Neutrophil (primary cell): ENCODE measurements around the gene DUS2.

Source experiments
- H3K27ac ChIP-seq: fragments of 200-600 bp; sonication (generic); 2 replicates; pipeline ENCODE4 v1.5.1; 2016; ENCODE audit warnings: mild to moderate bottlenecking, moderate library complexity
- H3K27me3 ChIP-seq: fragments of 200-600 bp; sonication (generic); 2 replicates; pipeline ENCODE4 v1.6.0; 2016; ENCODE audit warnings: mild to moderate bottlenecking
- H3K36me3 ChIP-seq: fragments of 200-600 bp; sonication (generic); 2 replicates; pipeline ENCODE4 v1.5.1; 2017
- H3K4me1 ChIP-seq, 2 experiments: fragments of 200-600 bp in 1 of 2; sonication (generic) in 1 of 2; 1 replicate in 1 of 2; 2 replicates in 1 of 2; pipeline versions ENCODE4 v1.5.1 to v1.6.1; 2013 to 2016; ENCODE audit warnings: low read depth in 1 of 2, low read length in 1 of 2, mild to moderate bottlenecking in 1 of 2, moderate library complexity in 1 of 2; ENCODE audit not compliant: control insufficient read depth in 1 of 2, insufficient read depth in 1 of 2
- H3K4me3 ChIP-seq, 2 experiments: fragments of 200-600 bp in 1 of 2; sonication (generic) in 1 of 2; 1 replicate in 1 of 2; 2 replicates in 1 of 2; pipeline ENCODE4 v1.5.1; 2013 to 2016; ENCODE audit warnings: low read depth in 1 of 2, low read length in 1 of 2, mild to moderate bottlenecking in 1 of 2, moderate library complexity in 1 of 2
- H3K9me3 ChIP-seq: fragments of 200-600 bp; sonication (generic); 2 replicates; pipeline ENCODE4 v1.5.1; 2016
- CTCF ChIP-seq: fragments of 200-600 bp; sonication (generic); IDR thresholded peaks from 2 replicates; pipeline ENCODE4 v1.5.1; 2016; ENCODE audit warnings: antibody characterized with exemption

Gene DUS2

GRCh38 chr16:68022728-68023537 is at the start of gene DUS2, which contains the start of gene DDX28:
TSS of gene DUS2 (plus strand) at chr16:68023284. CDS start at chr16:68038024, 14,740 bp downstream.
TSS of gene DDX28 (minus strand) at chr16:68023232. CDS start at chr16:68023202, 30 bp downstream.
- peak within 1 kb of the TSS; percentile 93 for H3K27ac ChIP-seq
- H3K27me3 ChIP-seq: no peaks in the 10 kb centered on the region
- peaks cover 4% of the 10 kb centered on the region for H3K36me3 ChIP-seq
- H3K4me3 ChIP-seq: peak within 1 kb of the TSS; percentile 96 to 97
- H3K4me1 ChIP-seq: peaks cover 39 to 40% of the 10 kb centered on the region in 2 experiments
- peak; percentile 29 for TF ChIP-seq CTCF
- no peaks in the 10 kb centered on the region for H3K9me3 ChIP-seq

GRCh38 chr16:67975321-67976105 is 47.6 kb upstream of the DUS2 start:
- peaks cover 8% of the 10 kb centered on the region for H3K36me3 ChIP-seq
- H3K27me3 ChIP-seq: peaks cover 1% of the 10 kb centered on the region
- H3K9me3 ChIP-seq: no peaks in the 10 kb centered on the region
- H3K4me1 ChIP-seq: no peaks in the 10 kb centered on the region
- TF ChIP-seq CTCF: no peak
- H3K4me3 ChIP-seq: no peak overlapping the region
- H3K27ac ChIP-seq: no peak overlapping the region

GRCh38 chr16:67976205-67976604 is 46.9 kb upstream of the DUS2 start:
- no peak overlapping the region for H3K27ac ChIP-seq
- no peaks in the 10 kb centered on the region for H3K9me3 ChIP-seq
- peaks cover 8% of the 10 kb centered on the region for H3K36me3 ChIP-seq
- no peak overlapping the region for H3K4me3 ChIP-seq
- H3K27me3 ChIP-seq: no peaks in the 10 kb centered on the region
- no peaks in the 10 kb centered on the region for H3K4me1 ChIP-seq
- no peak for TF ChIP-seq CTCF

GRCh38 chr16:67977005-67977404 is 46.1 kb upstream of the DUS2 start:
- no peak for TF ChIP-seq CTCF
- H3K4me3 ChIP-seq: no peak overlapping the region
- no peak overlapping the region for H3K27ac ChIP-seq
- no peaks in the 10 kb centered on the region for H3K9me3 ChIP-seq
- H3K4me1 ChIP-seq: no peaks in the 10 kb centered on the region
- no peaks in the 10 kb centered on the region for H3K27me3 ChIP-seq
- H3K36me3 ChIP-seq: peaks cover 8% of the 10 kb centered on the region

- H3K27ac ChIP-seq: no peak overlapping the region
- H3K9me3 ChIP-seq: no peaks in the 10 kb centered on the region
- TF ChIP-seq CTCF: no peak
- H3K27me3 ChIP-seq: no peaks in the 10 kb centered on the region
- peaks cover 11% of the 10 kb centered on the region for H3K36me3 ChIP-seq
- no peak overlapping the region for H3K4me3 ChIP-seq
- H3K4me1 ChIP-seq: no peaks in the 10 kb centered on the region
Measured at GRCh38 chr16:67977469-67978227, 45.4 kb upstream of the DUS2 start.
